Activated T-cell treated with anti-CD3 and anti-CD28 coated beads for 1 hour (primary cell): ENCODE results near the gene SLC37A2.
"Not testable (repeated sequence)": the region's sequence is repeated elsewhere in the genome, so short reads cannot be mapped to it uniquely, and the experiment has no call there.

Experiments used
- DNase-seq: peaks from one replicate; pipeline ENCODE4 v3.0.0-alpha.2; 2020; ENCODE audit warnings: low read depth

The SLC37A2 gene

GRCh38 chr11:125084057-125084416 lies 20.9 kb downstream of the SLC37A2 start:
- DNase-seq, result no peak

DNA sequence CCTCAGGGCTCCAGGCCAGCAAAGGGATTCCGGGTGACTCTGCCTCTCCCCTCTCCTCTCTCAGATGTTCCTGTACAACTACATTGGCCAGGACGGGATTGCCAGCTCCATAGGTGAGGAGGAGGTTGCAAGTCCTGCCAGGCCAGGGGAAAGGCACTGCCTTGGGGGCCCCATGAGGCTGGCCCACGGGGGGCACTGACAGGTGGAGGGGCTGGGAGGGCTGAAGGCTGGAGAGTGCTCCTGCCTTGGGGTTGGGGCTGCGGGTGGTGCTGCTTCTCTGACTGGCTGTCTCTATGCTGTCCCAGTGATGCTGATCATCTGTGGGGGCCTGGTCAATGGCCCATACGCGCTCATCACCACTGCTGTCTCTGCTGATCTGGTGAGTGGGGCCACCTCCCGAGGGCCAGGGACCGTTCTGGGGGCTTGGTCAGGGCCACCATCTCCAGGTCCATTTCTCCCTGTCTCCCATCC lies 21.7 kb downstream of the SLC37A2 start:
- no peak for DNase-seq

- DNase-seq, result no peak
Measured at GRCh38 chr11:125085301-125086081, 22.4 kb downstream of the SLC37A2 start.

DNA sequence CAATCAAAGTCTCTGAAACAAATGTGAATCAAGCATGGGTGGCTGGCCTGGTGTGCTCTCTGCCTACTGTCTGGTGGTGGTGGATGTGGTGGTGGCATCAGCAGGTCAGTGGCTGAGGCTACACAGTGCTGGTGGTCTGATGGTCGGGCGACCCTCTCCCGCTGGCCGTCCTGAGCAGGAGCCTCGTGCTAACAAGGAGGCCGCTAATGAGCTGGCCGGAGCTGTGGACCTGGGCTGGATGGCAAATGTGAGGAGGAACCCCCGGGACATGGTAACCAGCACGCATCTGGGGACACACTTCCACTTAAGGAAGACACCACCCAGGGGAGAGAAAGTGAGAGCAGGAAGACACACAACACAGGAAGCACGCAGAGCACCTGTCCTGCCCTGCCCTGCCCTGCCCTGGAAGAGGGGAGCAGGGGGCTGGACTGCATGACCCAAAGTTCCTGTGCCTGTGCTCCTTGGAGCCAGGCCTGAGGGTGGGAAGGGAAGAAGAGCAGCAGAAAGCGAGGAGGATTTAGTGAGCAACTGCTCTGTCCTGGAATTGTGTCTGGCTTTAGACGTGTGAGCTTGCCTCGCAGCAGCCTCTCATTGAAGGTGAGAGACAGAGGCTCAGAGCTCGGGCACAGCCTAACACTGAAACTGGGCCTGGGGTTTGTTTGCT lies 23.7 kb downstream of the SLC37A2 start:
- no peak for DNase-seq

- DNase-seq, result no peak
Measured at GRCh38 chr11:125088123-125088522, 25.0 kb downstream of the SLC37A2 start.

GRCh38 chr11:125088576-125089455 lies 25.7 kb downstream of the SLC37A2 start:
- DNase-seq, result no peak

DNA sequence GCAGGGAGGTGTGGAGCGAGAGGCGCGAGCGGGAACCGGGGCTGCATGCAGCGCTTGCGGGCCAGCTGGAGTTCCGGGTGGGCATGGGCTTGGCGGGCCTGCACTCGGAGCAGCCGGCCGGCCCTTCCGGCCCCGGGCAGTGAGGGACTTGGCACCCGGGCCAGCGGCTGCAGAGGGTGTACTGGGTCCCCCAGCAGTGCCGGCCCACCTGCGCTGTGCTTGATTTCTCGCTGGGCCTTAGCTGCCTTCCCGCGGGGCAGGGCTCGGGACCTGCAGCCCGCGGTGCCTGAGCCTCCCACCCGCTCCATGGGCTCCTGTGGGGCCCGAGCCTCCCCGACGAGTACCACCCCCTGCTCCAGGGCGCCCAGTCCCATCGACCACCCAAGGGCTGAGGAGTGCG lies 26.4 kb downstream of the SLC37A2 start:
- not testable (repeated sequence) for DNase-seq

GRCh38 chr11:125090151-125090550 lies 27.0 kb downstream of the SLC37A2 start:
- not testable (repeated sequence) for DNase-seq

- no peak for DNase-seq
Measured at GRCh38 chr11:125090816-125091215, 27.7 kb downstream of the SLC37A2 start.

DNA sequence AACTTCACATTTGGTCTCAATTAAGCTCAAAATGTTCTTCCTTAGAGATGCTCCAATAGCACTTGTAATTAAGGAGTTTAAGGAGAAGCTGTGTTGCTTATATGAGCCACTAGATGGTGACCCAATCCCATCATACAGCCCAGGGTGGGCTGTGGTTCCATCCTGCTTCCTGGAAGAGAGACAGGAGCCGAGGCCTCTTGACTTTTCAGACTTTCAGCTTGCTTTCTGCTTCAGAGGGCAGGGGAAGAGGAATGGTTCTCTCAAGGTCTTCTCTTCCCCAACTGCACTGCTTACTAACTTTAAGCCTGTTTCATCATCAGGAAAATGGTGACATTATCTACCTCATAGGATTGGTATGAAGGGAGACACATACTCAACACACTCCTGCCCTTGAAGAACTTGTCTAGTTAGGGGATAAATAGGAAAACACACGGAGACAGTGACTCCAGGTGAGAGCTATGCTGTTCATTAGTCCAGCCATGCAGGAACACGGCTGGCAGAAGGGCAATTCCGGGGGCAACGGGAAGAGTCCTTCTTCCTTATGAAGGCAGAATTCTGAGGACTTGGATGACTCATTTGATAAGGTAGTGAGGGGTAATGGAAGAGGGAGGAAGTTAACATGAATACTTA lies 28.3 kb downstream of the SLC37A2 start:
- DNase-seq, result no peak

GRCh38 chr11:125091877-125092664 lies 29.0 kb downstream of the SLC37A2 start:
- DNase-seq, result no peak

- no peak for DNase-seq
Measured at GRCh38 chr11:125092669-125093068, 29.6 kb downstream of the SLC37A2 start.

DNA sequence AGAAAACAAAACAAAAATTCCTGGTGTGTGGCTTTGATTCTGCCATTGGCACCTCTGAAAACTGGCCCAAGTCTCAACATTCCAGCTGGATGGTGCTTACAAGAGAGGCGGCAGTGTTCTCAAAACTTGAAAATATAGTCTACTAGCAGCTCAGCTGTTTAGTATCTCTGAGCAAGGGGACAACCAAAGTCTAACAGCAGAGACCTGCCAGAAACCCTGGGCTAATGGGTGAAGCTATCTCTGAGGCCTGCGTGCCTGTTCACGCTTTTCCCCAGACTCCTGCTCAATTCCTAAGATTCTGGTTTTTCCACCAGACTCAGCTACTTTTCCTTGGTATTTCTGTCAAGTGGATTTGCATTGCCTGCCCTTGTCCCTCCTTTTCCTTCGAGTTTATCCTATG lies 30.4 kb downstream of the SLC37A2 start:
- no peak for DNase-seq

- DNase-seq, result no peak
Measured at GRCh38 chr11:125094731-125095130, 31.6 kb downstream of the SLC37A2 start.

DNA sequence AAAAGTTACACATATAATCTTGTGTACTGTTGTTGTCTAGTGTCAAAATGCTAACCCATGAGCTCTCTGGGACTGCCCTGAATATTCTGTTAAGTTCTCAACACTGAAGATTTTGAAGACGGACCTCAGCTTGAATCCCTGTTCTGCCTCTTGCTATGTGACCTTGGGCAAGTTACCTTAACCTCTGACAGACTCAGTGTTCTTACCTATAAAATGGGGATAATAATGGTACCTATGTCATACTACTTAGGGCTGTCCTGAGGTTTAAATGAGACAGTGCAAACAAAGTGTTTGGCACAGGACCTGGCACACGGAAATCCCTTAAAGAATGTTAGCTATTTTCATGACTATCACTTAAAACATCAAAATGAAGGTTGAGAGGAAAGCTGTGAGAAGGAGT lies 37.0 kb downstream of the SLC37A2 start:
- DNase-seq, result no peak

DNA sequence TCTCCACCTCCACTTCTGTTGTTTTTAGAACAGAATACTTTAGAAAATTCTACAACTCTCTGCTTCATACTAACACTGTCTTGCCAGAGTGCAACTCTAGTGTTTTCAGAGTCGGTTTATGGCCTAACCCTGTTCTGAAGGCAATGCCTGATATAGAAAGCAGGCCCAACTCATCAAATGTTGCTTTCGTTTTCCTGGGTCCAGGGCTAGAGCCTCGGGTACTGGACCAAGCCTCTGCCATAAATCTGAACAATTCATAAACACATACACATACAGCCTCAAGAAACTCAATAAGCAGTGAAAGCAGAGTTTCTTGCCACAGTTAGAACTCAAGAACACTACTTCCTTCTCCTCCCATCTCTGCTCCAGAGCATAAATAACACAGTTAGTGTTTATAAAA lies 38.5 kb downstream of the SLC37A2 start:
- no peak for DNase-seq

GRCh38 chr11:125102025-125102424 lies 38.9 kb downstream of the SLC37A2 start:
- DNase-seq, result no peak

DNA sequence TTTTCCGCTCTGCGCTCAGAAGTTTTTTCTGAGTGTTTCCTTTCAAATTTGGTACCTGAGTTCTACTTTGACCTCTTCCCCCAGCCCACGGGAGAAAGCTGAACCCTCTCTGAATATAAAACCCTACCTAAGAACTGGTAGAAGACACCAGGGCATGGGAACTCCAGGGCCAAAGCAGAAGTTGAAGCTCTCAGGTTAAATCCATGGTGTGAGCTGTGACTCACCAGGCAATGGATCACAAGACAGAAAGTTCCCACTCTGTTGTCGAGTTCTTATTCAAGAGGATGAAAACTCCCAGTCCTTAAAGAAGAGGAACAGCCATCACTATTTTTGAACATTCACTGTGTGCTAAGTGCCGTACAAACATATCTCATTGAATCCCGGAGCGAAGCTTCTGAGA lies 39.4 kb downstream of the SLC37A2 start:
- no peak for DNase-seq

GRCh38 chr11:125105926-125106325 lies 42.8 kb downstream of the SLC37A2 start:
- DNase-seq, result no peak

GRCh38 chr11:125108469-125108868 lies 45.4 kb downstream of the SLC37A2 start:
- no peak for DNase-seq

GRCh38 chr11:125110506-125110905 lies 47.4 kb downstream of the SLC37A2 start:
- DNase-seq, result no peak
